Endothelial cell of umbilical vein (primary cell): ENCODE data around the gene CD58.

ENCODE experiments used
- EZH2 ChIP-seq: IDR thresholded peaks from 2 replicates; pipeline ENCODE4 v1.6.1; 2012; ENCODE audit warnings: borderline replicate concordance, low read depth, mild to moderate bottlenecking, moderate library complexity, low read length, inconsistent platforms; ENCODE audit not compliant: severe bottlenecking
- GATA2 ChIP-seq: IDR thresholded peaks from 2 replicates; pipeline ENCODE4 v1.7.0; 2011; ENCODE audit warnings: low read depth, mild to moderate bottlenecking, moderate library complexity, mixed read lengths, low read length; ENCODE audit not compliant: insufficient read length, insufficient read depth
- JUN ChIP-seq: IDR thresholded peaks from 2 replicates; pipeline ENCODE4 v1.6.1; 2011; ENCODE audit warnings: borderline replicate concordance, low read depth; ENCODE audit not compliant: insufficient read length, insufficient read depth
- POLR2A ChIP-seq: IDR thresholded peaks from 2 replicates; pipeline ENCODE4 v1.6.1; 2012; ENCODE audit warnings: low read depth, mild to moderate bottlenecking, control low read depth, low read length
- TF ChIP-seq, protein P1 (sequence below), 2 donors: IDR thresholded peaks; 1 replicate in 1 of 2; 2 replicates in 1 of 2; pipeline ENCODE4 v1.5.1; 2011; ENCODE audit warnings: low read length in 2 of 2, mild to moderate bottlenecking in 2 of 2, moderate library complexity in 2 of 2, control low read depth in 1 of 2, inconsistent platforms in 1 of 2, low read depth in 1 of 2; ENCODE audit not compliant: insufficient read depth in 1 of 2; ENCODE audit errors: extremely low read depth in 1 of 2
- TF ChIP-seq, protein P2 (sequence below): IDR thresholded peaks from 2 replicates; pipeline ENCODE4 v1.6.1; 2011; ENCODE audit not compliant: insufficient read depth, insufficient read length

DNA sequence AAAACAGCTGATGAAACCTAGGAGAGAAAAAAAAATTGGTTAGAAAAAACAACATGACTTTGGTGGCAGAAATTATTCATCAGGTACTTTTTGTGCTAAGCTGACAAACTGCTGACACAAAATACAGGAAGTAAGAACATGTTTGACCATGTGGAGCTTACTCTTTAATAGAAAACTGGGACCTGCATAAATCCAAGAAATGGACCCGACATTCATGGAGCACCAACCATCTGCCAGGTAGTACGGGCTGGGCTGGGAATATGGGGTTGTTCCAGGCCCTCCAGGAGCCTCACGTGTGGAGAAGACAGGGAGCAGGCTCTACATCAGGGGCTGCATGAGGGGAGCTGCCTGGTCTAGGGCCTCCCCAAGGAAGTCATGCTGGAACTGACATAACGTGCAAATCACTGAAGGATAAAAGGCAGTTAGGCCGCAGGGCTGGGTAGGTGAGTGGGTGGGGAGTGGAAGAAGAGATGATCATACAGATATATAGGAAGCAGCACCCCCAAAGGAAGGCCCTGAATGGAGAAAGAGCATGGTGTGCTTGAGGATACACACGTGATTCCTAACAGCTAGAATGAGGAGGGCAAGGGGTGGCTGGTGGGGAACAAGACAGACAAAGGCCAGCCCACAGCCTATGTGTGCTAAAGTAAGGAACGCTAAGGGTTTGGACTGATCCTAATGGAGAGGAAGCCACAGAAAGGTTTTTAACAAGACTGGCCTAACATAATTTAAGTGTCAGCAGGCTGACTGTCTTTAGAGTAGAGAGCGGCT lies 26.1 kb downstream of the CD58 start:
- TF ChIP-seq, protein P1, sequence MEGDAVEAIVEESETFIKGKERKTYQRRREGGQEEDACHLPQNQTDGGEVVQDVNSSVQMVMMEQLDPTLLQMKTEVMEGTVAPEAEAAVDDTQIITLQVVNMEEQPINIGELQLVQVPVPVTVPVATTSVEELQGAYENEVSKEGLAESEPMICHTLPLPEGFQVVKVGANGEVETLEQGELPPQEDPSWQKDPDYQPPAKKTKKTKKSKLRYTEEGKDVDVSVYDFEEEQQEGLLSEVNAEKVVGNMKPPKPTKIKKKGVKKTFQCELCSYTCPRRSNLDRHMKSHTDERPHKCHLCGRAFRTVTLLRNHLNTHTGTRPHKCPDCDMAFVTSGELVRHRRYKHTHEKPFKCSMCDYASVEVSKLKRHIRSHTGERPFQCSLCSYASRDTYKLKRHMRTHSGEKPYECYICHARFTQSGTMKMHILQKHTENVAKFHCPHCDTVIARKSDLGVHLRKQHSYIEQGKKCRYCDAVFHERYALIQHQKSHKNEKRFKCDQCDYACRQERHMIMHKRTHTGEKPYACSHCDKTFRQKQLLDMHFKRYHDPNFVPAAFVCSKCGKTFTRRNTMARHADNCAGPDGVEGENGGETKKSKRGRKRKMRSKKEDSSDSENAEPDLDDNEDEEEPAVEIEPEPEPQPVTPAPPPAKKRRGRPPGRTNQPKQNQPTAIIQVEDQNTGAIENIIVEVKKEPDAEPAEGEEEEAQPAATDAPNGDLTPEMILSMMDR (IDR thresholded peaks at IDR 0.05; ENCODE audit: extremely low read depth in 1 of 2, insufficient read depth in 1 of 2, low read depth in 1 of 2, low read length in 2 of 2) = no peak
- TF ChIP-seq JUN (no peak), POLR2A (no peak), GATA2 (no peak), EZH2 (no peak)
- TF ChIP-seq, protein P2, sequence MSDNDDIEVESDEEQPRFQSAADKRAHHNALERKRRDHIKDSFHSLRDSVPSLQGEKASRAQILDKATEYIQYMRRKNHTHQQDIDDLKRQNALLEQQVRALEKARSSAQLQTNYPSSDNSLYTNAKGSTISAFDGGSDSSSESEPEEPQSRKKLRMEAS = no peak
